NCI-H1417 treated with DMSO at 0.1 percent for 48 hours (cell line): ENCODE data around the gene COG2.
"Not testable (repeated sequence)": the region's sequence is repeated elsewhere in the genome, so short reads cannot be mapped to it uniquely, and the experiment has no call there.

ENCODE experiments used
- DNase-seq: peaks from one replicate; lab custom pipeline; 2025; lab: John Stamatoyannopoulos, UW

The COG2 gene

DNA sequence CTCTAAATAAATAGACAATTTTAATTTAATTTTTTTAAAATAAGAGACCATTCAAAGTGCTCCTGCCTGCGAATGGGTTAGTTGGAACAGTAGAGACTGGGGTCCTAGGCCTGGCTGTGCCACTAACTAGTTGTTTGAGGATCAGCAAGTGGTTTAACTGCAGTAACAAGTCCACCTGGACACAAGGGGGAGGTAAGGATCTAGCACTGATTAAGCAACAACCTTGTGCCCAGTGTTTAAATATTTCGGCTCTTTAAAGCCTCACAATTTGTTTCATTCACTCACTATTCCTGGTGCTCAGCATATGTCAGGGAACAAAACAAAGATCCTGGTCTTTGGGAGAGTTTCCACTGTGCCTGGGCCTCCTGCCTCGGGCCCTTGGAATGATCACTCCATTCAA, 73.2 kb downstream of the COG2 start:
- no peak for DNase-seq

DNA sequence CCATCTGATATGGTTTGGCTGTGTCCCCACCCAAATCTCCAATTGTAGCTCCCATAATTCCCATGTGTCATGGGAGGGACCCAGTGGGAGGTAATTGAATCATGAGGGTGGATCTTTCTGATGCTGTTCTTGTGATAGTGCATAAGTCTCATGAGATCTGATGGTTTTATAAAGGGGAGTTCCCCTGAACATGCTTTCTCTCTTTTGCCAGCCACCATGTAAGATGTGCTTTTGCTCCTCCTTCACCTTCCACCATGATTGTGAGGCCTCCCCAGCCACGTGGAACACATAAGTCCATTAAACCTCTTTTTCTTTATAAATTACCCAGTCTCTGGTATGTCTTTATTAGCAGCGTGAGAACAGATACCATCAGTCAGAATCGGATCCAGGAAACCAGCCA, 74.2 kb downstream of the COG2 start:
- not testable (repeated sequence) for DNase-seq

DNA sequence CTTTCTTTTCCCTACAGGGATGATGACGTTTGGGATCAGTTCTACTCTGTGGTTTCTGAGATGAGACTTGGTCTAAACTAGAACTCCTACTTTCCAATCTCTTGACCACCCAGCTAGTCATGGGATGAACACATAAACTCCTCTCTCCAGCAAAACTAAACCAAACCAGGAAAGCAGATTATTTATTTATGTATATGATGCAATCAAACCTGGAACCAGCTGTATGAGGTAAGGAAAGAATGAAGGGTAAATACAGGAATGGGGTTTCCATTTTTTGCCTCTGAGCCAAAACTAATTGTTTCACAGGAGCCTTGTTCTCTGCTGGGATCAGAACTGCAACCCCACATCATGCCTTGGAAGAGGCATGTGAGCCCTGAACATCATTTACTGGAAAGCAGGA, 75.0 kb downstream of the COG2 start:
- DNase-seq, result no peak

DNA sequence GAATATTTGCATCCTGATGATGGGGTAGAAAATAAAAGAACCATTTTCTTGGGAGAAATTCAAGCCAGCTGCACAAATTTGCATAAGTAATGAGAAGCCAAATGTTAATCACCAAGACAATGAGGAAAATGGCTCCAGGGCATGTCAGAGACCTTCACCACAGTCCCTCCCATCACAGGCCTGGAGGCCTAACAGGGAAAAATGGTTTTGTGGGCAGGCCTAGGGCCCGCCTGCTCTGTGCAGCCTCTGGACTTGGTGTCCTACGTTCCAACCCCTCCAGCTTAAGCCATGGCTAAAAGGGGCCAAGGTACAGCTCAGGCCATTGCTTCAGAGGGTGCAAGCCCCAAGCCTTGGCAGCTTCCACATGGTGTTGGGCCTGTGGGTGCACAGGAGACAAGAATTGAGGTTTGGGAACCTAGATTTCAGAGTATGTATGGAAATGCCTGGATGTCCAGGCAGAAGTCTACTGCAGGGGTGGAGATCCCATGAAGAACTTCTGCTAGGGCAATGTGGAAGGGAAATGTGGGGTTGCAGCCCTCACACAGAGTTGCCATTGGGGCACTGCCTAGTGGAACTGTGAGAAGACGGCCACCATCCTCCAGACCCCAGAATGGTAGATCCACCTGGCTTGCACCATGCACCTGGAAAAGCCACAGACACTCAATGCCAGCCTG, 79.7 kb downstream of the COG2 start:
- DNase-seq, result not testable (repeated sequence)

DNA sequence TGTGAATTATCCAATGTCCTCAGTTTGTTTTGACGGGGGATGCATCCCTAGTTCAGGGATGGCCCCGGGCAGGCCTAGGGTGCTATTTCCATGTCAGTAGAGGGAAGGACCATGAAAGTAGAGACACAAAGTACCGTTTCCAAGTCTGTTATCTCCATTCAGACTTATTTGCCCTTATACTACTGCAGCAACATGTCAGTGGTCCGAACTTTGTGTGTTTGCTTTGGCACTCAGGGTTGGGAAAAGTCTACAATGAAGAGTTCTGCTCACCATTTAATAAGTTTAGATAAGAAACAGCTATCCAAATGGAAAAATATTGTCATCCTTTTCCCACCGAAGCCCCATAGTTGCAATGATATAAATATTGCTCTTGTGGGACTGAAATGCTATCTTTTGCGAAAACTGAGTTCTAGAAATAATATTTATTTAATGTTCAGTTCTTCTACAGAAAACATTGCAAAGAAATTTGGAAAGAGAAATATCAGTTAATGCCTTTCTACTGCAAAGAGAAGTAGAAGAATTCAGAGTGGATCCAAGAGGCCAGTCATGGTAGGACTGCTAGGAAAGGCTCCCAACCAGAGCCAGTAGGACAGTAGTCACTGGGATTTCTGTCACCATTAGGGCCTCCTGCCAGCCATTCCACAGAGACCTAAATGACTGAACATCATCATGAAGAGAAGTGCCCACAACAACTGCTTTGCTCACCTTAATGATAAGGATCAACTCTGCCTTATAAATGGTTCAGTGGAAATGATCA, 83.2 kb downstream of the COG2 start:
- no peak for DNase-seq

DNA sequence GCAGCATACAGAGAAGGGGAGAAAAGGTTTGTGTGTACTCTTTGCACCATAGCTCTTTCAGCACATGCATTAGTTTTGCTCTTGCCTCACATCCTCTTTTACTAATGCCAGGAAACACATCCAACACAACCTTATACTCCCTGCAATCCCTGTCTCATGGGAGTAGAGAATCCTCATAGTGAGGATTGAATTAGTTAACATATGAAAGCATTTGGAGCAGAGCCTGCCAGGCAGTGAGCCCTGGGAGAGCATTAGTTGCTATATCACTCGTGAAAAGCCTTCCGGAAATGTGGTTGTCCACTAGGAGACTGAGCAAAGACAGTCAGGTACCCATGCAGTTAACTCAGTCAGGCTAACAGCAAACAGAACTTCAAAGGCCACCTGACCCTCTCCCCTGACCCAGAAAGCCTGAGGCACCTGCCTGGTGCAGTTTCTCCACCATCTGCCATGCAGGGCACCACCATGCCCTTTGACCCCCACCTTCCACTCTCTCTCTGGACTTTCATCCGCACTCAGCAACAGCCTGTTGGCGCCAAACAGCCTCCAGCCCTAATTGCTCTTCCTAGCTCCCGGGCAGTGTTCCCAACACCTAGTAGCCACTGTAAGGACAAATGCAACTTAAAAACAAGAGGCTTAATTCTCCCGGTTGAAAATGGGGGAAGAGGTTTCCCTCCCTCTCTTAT, 86.6 kb downstream of the COG2 start:
- DNase-seq, result no peak

DNA sequence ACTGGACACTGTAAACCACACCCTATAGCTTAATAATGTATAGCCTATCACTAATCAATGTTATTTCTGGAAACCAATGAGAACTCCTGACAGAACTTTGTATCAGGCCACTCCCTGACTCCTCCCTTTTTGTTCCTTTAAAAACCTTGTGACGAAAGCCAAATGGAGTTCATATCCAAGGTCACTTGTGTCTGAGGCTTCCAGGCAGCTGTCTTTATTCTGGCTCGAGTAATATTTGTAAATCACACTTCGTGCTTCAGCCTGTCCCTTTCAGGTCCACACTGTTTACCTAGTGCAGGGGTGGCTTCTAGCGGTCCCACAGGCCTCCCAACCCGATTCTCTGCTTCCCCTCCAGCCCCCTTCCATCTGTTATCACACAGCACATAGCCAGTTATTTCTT, 88.7 kb downstream of the COG2 start:
- no peak for DNase-seq

DNA sequence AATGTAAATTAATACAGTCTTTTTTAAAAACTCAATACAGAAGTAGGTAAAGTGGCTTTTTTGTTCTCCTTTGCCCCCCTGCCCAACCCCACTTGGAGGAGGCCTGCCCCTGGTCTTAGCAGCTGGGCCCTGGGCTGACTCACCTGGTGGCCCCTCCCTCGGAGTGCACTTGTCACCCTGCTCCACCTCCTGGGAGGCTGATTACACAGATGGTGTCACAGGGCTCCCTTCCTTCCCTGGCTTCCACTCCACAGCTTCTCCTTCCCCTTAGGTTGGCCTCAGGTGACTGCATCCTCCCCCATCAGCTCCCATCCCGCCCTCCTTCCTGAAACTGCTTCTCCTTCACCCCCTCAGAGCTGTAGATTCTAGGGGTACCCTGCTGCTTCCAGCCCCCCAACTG, 93.2 kb downstream of the COG2 start:
- DNase-seq, result no peak

DNA sequence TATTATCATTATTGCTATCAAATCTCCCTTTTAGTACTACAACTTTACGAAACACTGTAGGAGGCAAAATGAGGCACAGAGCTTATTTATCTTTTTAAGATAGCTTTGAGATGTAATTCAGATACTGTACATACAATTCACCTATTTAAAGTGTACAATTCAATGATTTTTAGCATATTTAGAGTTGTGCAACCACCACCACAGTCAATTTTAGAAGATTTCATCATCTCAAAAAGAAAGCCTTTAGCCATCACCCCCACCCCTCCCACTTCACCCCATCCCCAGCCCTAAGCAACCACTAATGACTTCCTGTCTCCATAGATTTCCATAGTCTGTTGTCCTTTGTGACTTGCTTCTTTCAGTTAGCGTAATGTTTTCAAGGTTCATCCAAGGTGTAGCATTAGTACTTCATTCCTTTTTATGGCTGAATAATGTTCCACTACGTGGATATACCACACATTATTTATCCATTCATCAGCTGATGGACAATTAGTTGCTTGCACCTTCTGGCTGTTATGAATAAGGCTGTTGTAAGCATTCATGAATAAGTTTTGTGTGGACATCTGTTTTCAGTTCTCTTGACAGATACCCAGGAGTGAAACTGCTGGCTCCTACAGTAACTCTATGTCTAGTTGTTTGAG, 95.5 kb downstream of the COG2 start:
- no peak for DNase-seq

DNA sequence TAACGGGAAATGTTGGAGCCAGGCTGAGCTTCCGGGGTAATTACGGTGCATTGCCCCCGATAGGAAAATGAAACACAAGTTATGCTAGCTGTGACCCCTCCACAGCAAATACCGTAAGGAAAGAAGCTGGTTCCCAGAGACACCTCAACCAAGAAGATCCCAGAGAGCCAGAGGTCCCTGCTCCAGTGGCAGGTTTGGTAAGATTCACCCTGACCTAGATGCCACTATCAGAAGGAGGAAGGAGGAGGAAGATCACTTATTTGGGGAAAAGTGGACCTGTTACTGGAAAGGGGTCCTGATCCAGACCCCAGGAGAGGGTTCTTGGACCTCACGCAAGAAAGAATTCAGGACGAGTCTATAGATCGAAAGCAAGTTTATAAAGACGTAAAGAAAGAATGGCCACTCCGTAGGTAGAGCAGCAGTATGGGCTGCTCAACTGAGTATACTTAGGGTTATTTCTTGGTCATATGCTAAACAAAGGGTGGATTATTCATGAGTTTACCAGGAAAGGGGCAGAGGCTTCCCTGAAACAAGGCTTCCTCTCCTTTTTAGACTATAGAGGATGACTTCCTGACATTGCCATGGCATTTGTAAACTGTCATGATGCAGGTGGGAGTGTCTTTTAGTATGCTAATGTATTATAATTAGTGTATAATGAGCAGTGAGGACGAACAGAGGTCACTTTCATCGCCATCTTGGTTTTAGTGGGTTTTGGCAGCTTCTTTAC, 97.4 kb downstream of the COG2 start:
- no peak for DNase-seq
